GM10847 (cell line): ENCODE measurements around the gene STARD9.

Experiments
- POLR2A ChIP-seq: IDR thresholded peaks from 2 replicates; pipeline ENCODE4 v1.6.1; 2011; ENCODE audit not compliant: insufficient read length; ENCODE audit errors: extremely low read depth

The STARD9 gene

DNA sequence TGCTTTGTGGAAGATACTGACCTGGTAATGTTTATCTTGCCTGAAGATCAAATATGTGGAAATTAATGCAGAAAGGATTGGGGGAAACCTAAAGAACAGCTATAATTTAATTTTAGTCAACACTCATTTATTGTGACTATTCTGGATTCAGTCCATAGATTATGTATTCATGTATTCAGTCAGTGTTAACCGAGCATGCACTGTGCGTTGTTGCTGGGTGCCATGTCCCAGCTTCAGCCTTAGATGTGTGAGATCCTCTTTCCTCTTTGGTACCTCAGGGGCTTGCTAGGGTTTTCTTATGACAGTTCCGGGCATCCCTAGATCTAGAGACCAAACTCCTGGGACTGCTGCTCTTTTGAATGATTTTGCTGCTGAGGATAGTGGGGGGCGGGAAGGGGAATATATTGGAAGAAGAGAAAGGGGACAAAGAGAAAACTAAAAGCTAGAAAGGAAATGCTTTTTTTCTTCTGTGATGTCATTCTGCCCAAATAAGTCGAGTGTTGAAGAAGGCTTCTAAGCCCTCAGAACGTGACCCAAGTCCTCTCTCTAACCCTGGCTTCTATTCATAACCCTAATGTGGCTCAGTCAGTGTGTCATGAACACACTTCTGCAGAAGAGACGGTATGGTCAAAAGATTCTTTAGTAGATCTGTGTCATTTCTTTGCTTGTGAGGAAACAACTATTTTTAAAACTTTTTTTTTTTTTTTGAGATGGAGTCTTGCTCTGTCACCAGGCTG lies 33.5 kb downstream of the STARD9 start:
- no peak for TF ChIP-seq POLR2A

- no peak for TF ChIP-seq POLR2A
Measured at GRCh38 chr15:42611532-42611931, 36.1 kb downstream of the STARD9 start.

GRCh38 chr15:42612367-42612912 lies 37.0 kb downstream of the STARD9 start:
- no peak for TF ChIP-seq POLR2A

- no peak for TF ChIP-seq POLR2A
Measured at GRCh38 chr15:42616107-42616506, 40.7 kb downstream of the STARD9 start.

- no peak for TF ChIP-seq POLR2A
Measured at GRCh38 chr15:42619656-42620371, 44.4 kb downstream of the STARD9 start.

DNA sequence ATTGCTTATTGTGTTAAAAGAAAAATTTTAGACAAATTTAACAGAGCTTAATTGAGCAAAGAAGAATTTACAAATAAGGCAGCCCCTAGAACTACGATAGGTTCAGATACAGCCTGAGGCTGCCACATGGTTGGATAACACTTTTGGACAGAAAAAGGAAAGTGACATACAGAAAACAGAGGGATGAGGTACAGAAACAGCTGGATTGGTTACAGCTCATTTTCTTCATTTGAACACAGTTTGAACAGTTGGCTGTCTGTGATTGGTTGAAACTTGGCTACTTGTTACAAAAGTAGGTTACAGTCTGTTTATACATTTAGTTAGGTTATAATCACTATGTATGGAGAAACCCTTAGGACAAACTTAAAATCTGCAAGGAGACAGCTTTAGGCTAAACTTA lies 46.0 kb downstream of the STARD9 start:
- TF ChIP-seq POLR2A: no peak

DNA sequence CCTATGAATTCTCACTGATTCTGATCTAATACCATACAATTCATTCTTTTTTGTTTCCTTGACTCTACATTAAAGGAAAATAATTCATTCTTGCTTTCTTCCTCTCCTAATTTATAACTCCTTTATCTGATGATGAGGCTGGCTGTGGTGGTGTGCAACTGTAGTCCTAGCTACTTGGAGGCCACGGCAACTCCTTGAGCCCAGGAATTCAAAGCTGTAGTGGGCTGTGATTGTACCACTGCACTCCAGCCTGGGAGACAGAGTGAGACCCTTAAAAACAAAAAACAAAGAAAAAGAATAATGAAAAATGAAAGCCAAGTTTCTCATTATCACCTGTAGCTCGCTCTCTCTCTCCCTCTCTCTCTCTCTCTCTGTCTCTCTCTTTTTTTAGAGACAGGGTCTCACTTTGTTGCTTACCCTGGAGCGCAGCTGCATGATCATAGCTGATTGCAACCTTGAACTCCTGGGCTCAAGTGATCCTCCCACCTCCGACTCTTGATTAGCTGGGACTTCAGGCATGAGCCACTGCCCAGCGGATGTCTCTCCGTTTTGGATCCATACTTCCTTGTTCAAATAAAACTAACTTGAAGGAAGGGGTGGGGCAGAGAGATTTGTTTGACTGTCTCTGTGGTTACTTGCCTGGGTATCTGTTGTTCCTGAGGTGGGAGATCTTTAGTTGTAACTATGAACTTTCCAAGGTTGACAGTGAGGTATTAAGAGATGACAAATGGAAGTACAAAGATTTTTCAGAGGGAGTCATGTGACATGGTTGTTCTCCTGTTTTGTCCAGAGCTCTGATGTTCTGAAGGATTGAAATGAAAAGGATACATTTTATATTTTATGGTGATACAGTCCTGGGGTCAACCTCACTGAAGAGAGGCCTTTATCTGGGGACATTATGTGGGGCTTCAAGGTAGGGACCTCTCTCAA lies 46.9 kb downstream of the STARD9 start:
- no peak for TF ChIP-seq POLR2A

GRCh38 chr15:42623951-42624350 lies 48.5 kb downstream of the STARD9 start:
- no peak for TF ChIP-seq POLR2A

DNA sequence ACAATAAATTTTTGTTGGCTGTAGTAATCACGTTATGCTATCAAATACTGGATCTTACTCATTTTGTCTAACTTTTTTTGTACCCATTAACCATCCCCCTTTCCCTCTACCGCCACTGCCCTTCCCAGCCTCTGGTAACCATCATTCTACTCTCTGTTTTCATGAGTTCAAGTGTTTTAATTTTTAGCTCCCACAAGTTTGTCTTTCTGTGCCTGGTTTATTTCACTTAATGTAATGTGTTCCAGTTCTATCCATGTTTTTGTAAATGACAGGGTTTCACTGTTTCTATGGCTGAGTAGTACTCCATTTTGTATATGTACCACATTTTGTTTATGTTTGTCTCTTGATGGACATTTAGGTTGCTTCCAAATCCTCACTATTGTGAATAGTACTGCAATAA lies 52.1 kb downstream of the STARD9 start:
- TF ChIP-seq POLR2A: no peak

DNA sequence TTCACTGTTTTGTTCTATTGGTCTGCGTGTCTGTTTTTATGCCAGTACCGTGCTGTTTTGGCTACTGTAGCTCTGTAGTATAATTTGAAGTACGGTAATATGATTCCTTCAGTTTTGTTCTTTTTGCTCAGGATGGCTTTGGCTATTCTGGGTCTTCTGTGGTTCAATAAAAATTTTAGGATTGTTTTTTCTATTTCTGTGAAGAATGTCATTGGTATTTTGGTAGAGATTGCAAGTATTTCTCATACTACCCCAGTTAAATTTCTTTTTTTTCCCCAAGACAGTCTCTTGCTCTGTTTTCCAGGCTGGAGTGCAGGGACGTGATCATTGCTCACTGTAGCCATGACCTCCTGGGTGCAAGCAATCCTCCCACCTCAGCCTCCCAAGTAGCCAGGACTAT lies 53.4 kb downstream of the STARD9 start:
- no peak for TF ChIP-seq POLR2A

DNA sequence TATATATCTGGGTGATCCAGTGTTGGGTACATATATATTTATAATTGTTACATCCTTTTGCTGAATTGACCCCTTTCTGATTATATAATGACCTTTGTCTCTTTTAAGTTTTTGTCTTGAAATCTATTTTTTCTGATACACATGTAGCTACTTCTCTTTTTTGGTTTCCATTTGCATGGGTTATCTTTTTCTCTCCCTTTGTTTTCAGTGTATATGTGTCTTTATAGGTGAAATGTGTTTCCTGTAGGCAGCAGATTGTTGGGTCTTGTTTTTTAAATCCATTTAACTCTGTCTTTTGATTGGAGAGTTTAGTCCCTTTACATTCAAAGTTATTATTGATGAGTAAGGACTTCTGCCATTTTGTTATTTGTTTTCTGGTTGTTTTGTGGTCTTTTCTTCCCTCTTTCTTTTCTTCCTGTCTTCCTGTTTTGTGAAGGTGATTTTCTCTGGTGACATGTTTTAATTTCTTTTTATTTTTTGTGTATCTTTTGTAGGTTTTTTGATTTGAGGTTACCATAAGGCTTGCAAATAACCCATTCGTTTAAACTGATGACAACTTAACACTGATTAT lies 56.8 kb downstream of the STARD9 start:
- TF ChIP-seq POLR2A: no peak

DNA sequence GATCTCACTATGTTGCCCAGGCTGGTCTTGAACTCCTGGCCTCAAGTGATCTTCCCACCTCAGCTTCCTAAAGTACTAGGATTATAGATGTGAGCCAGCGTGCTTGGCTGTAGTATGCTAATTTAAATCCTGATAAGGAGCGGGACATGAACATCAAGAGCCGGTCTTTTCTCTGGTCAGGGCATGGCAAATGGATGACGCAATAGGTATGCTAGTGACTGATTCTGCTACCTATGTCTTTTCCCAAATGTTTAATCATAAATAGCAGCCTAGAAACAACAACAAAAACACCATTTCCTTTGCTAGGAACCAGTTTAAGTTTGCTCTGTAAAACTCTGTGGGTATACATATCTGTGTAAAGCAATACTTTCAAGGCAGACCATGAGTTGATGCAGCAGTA lies 64.7 kb downstream of the STARD9 start:
- TF ChIP-seq POLR2A: no peak

DNA sequence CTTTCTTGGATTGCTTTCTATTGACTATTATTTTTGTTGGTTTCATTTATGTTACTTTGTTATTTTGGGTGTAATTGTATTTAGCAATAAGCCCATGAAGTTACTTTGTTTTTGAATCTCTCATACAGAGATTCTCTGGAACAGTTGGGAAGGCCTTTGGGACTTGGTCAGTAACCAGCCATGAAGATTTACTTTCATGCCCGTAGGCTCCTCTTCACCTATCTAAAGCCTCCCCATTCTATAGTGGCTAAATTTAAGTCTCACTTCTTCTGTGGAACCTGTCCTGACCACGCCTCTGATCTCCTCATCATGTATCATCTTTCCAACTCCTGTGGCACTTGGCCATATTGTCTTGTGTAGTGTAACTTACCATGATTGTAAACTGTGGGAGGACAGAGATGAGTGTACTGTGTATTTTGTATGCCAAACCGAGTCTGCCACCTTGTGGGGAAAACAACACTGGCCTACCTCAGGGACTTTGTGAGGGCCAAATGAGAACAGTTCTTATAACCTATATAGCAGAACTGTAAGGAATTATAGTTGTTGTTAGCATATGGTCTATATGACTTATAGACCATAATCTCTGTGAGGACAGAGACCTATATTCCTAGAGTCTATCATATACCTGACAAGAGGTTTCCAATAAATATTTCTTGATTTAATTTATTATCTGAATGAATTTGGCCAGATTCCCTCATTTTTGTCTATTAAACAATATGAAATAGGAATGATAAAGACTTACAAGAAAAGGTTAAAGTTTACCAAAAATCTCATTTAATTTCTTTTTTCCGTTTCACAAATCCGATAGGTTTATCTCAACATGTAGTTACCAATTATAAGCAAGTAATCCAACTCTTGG lies 75.0 kb downstream of the STARD9 start:
- no peak for TF ChIP-seq POLR2A

DNA sequence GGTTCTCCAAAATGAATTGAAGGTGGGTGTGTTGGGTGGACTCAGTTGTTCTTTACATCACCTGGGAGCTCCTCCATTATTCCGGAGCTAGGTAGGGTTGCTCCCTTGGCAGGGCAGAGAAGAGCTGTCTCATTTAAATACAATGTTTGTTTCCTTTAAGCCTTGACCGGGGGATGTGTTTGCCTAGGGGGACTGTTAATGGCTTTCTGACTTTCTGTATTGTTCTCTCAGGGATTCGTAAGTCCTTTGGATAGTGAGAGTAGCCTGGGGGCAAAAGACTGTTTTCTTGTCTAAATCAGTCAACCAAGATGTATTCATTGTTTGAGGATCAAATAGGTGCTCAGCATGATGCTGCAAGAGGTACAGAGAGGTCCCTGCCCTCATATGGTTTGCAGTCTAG lies 90.4 kb downstream of the STARD9 start:
- TF ChIP-seq POLR2A: no peak
